K562 (cell line): ENCODE measurements around the gene TGFBR3L. TPM values are rescaled to one million over a fixed set of nuclear protein-coding genes. Genes with fewer than 3 reads are reported as not detected.
A peak's percentile ranks its signal among the peaks of the same experiment; 100 is the strongest.

Experiments
- BCL6 ChIP-seq: fragments of 250-450 bp; sonication (Bioruptor Pico); IDR thresholded peaks from 2 replicates; pipeline ENCODE4 v1.4.0; 2020
- BHLHE40 ChIP-seq: IDR thresholded peaks from 2 replicates; pipeline ENCODE4 v1.6.1; 2011; ENCODE audit warnings: low read length, improper control_type of control experiment
- CBFA2T2 ChIP-seq: fragments of 450-650 bp; conservative IDR thresholded peaks from 2 replicates; pipeline ENCODE4 v1.6.1; 2017; ENCODE audit warnings: mild to moderate bottlenecking
- CHCHD3 ChIP-seq: fragments of 250-450 bp; sonication (Bioruptor Pico); IDR thresholded peaks from 2 replicates; pipeline ENCODE4 v2.1.2; 2022; ENCODE audit warnings: mild to moderate bottlenecking
- EHMT2 ChIP-seq: fragments of 450-650 bp; IDR thresholded peaks from 2 replicates; pipeline ENCODE4 v1.6.1; 2018; ENCODE audit warnings: antibody characterized with exemption
- FOXM1 ChIP-seq, 2 experiments: fragments of 450-650 bp in 1 of 2; sonication (generic) in 1 of 2; formaldehyde crosslinking in 1 of 2; IDR thresholded peaks; 2 replicates each; pipeline versions ENCODE4 v1.6.1 to v1.9.0; 2017 to 2022; ENCODE audit warnings: low read depth in 2 of 2, mild to moderate bottlenecking in 2 of 2, missing genetic modification reagents in 1 of 2, moderate library complexity in 1 of 2
- HNRNPLL ChIP-seq: fragments of 200-400 bp; formaldehyde crosslinking; IDR thresholded peaks from 2 replicates; pipeline ENCODE4 v1.6.1; 2017; ENCODE audit warnings: low read length, low read depth, mild to moderate bottlenecking; ENCODE audit not compliant: poor library complexity, severe bottlenecking
- HNRNPUL1 ChIP-seq: fragments of 200-400 bp; formaldehyde crosslinking; IDR thresholded peaks from 2 replicates; pipeline ENCODE4 v1.6.1; 2017; ENCODE audit warnings: low read length
- KDM2B ChIP-seq: fragments of 250-450 bp; sonication (Bioruptor Pico); IDR thresholded peaks from 2 replicates; pipeline ENCODE4 v1.8.0; 2021; ENCODE audit warnings: mild to moderate bottlenecking, moderate library complexity
- MAFG ChIP-seq: fragments of 450-650 bp; conservative IDR thresholded peaks from 2 replicates; pipeline ENCODE4 v1.6.1; 2016; ENCODE audit warnings: missing genetic modification characterization, missing compliant biosample characterization
- NR2C1 ChIP-seq, 2 experiments: fragments of 450-650 bp; IDR thresholded peaks; 2 replicates each; pipeline ENCODE4 v1.6.1; 2017; ENCODE audit warnings: mild to moderate bottlenecking in 2 of 2, antibody characterized with exemption in 1 of 2, inconsistent platforms in 1 of 2, missing compliant biosample characterization in 1 of 2, missing genetic modification characterization in 1 of 2
- PHTF2 ChIP-seq: fragments of 250-450 bp; sonication (Bioruptor Pico); IDR thresholded peaks from 2 replicates; pipeline ENCODE4 v1.5.0; 2021; ENCODE audit warnings: mild to moderate bottlenecking
- PURB ChIP-seq: sonication (generic); formaldehyde crosslinking; IDR thresholded peaks from 2 replicates; pipeline ENCODE4 v1.9.0; 2021; ENCODE audit warnings: low read depth, mild to moderate bottlenecking, missing genetic modification reagents
- RBFOX2 ChIP-seq: fragments of 200-400 bp; formaldehyde crosslinking; IDR thresholded peaks from 2 replicates; pipeline ENCODE4 v1.6.1; 2017; ENCODE audit warnings: low read depth, mild to moderate bottlenecking, low read length, moderate library complexity
- RFX1 ChIP-seq: fragments of 450-650 bp; IDR thresholded peaks from 2 replicates; pipeline ENCODE4 v1.6.1; 2016; ENCODE audit warnings: mild to moderate bottlenecking, moderate library complexity
- SMAD1 ChIP-seq: fragments of 150-350 bp; IDR thresholded peaks from 2 replicates; pipeline ENCODE4 v1.6.1; 2014; ENCODE audit warnings: low read length, low read depth; ENCODE audit not compliant: partially characterized antibody
- ZBTB1 ChIP-seq: sonication (generic); formaldehyde crosslinking; IDR thresholded peaks from 2 replicates; pipeline ENCODE4 v1.8.1; 2023; ENCODE audit warnings: missing genetic modification reagents, low read depth, mild to moderate bottlenecking, borderline replicate concordance
- ZBTB17 ChIP-seq: fragments of 450-650 bp; formaldehyde crosslinking; IDR thresholded peaks from 2 replicates; pipeline ENCODE4 v1.4.0; 2020; ENCODE audit warnings: mild to moderate bottlenecking
- ZNF324 ChIP-seq: fragments of 250-450 bp; sonication (Bioruptor Pico); IDR thresholded peaks from 2 replicates; pipeline ENCODE4 v1.4.0; 2020; ENCODE audit warnings: mild to moderate bottlenecking
- ZNF589 ChIP-seq: fragments of 200-800 bp; sonication (Bioruptor generic); IDR thresholded peaks from 2 replicates; pipeline ENCODE4 v1.6.1; 2016; ENCODE audit warnings: low read depth, missing genetic modification characterization, missing compliant biosample characterization
- polyA plus RNA-seq, 8 experiments: library from polyadenylated mRNA; depleted of rRNA in 4 of 8; stranded (reverse) in 5 of 8; unstranded in 3 of 8; fragments of >200 nt; fragmentation: Nextera tagmentation in 2 of 8; fragmentation: Illumina TruSeq in 1 of 8; extraction: Ambion mirVana in 2 of 8; extraction: Trizol in 1 of 8; gene quantifications; 2 replicates each; pipeline versions ENCODE4 v1.2.1 to v1.2.3, GENCODE V29; 2011 to 2014; ENCODE audit warnings: inconsistent platforms in 1 of 8, missing spikeins in 1 of 8
- total RNA-seq, 7 experiments: library from RNA; depleted of rRNA in 6 of 7; stranded (reverse); fragments of >200 nt in 6 of 7; fragmentation: Illumina TruSeq in 2 of 7; extraction: Trizol in 2 of 7; gene quantifications; 2 replicates each; pipeline versions ENCODE4 v1.2.1 to v1.2.3, GENCODE V29; 2011 to 2021; ENCODE audit warnings: low replicate concordance in 1 of 7
- TF ChIP-seq, protein P1 (sequence below): fragments of 450-650 bp; IDR thresholded peaks from 2 replicates; pipeline ENCODE4 v1.6.1; 2016
- TF ChIP-seq, protein P2 (sequence below): fragments of 450-650 bp; formaldehyde crosslinking; IDR thresholded peaks from 2 replicates; pipeline ENCODE4 v1.4.0; 2022; ENCODE audit warnings: missing genetic modification characterization
- TF ChIP-seq, protein P3 (sequence below): sonication (generic); formaldehyde crosslinking; IDR thresholded peaks from 2 replicates; pipeline ENCODE4 v1.8.1; 2023; ENCODE audit warnings: mild to moderate bottlenecking, missing genetic modification reagents, moderate library complexity
- TF ChIP-seq, protein P4 (sequence below): sonication (generic); formaldehyde crosslinking; IDR thresholded peaks from 2 replicates; pipeline ENCODE4 v1.8.0; 2022; ENCODE audit warnings: missing genetic modification reagents, mild to moderate bottlenecking, moderate library complexity, borderline replicate concordance
- TF ChIP-seq, protein P5 (sequence below): fragments of 250-450 bp; sonication (Bioruptor Pico); IDR thresholded peaks from 2 replicates; pipeline ENCODE4 v1.6.1; 2021; ENCODE audit warnings: mild to moderate bottlenecking

TGFBR3L gene
- total and polyA plus RNA-seq, 9 of the 15 experiments (the other 6 are each of a cell fraction or from before 2014, with no cell fraction given): not detected

DNA sequence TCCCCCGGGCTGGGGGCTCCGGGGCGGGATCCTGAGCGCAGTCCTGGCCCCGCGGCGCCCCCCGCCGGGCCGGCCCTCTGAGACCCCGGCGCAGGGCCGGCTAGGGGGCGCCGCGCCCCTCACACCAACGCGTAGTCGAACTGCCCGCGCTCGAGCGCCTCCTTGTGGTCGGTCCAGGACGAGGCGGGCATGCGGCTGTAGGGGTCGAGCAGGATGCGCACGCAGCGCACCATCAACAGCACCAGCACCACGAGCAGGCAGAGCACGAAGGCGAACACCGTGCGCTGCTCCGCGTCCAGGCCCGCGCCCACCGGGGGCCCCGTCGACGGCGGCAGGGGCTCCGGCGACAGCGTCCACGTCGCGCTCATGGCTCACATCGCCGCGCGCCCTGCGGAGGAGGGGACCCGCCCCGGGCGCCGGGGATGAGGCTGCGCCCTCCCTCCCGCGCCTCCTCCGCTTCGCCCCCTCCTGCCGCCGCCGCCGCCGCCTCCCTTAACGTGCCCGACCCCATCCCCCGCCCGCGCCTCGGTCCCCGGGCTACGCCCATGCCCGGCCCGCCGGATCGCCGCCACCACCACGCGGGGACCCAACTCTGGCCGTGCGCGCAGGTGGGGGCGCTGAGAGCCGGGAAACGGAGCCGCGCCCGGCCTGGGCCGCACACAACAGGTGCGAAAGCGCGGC is 10.7 kb downstream of the TGFBR3L start (continued):
- no peak for TF ChIP-seq NR2C1 (IDR thresholded peaks at IDR 0.05)
- no peak for TF ChIP-seq NR2C1 (tag; IDR thresholded peaks at IDR 0.05)
- no peak for TF ChIP-seq HNRNPUL1
- TF ChIP-seq, protein P1, sequence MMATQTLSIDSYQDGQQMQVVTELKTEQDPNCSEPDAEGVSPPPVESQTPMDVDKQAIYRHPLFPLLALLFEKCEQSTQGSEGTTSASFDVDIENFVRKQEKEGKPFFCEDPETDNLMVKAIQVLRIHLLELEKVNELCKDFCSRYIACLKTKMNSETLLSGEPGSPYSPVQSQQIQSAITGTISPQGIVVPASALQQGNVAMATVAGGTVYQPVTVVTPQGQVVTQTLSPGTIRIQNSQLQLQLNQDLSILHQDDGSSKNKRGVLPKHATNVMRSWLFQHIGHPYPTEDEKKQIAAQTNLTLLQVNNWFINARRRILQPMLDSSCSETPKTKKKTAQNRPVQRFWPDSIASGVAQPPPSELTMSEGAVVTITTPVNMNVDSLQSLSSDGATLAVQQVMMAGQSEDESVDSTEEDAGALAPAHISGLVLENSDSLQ: no peak
- TF ChIP-seq, protein P2, sequence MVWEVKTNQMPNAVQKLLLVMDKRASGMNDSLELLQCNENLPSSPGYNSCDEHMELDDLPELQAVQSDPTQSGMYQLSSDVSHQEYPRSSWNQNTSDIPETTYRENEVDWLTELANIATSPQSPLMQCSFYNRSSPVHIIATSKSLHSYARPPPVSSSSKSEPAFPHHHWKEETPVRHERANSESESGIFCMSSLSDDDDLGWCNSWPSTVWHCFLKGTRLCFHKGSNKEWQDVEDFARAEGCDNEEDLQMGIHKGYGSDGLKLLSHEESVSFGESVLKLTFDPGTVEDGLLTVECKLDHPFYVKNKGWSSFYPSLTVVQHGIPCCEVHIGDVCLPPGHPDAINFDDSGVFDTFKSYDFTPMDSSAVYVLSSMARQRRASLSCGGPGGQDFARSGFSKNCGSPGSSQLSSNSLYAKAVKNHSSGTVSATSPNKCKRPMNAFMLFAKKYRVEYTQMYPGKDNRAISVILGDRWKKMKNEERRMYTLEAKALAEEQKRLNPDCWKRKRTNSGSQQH (CRISPR knock-in tag): no peak
- TF ChIP-seq BCL6: no peak
- TF ChIP-seq EHMT2: no peak
- no peak for TF ChIP-seq CBFA2T2
- peak; percentile 69 for TF ChIP-seq HNRNPLL
- no peak for TF ChIP-seq CHCHD3
- no peak for TF ChIP-seq ZNF589 (CRISPR knock-in tag)
- no peak; the same call in 1 of the 2 replicates for TF ChIP-seq BHLHE40
- TF ChIP-seq, protein P3, sequence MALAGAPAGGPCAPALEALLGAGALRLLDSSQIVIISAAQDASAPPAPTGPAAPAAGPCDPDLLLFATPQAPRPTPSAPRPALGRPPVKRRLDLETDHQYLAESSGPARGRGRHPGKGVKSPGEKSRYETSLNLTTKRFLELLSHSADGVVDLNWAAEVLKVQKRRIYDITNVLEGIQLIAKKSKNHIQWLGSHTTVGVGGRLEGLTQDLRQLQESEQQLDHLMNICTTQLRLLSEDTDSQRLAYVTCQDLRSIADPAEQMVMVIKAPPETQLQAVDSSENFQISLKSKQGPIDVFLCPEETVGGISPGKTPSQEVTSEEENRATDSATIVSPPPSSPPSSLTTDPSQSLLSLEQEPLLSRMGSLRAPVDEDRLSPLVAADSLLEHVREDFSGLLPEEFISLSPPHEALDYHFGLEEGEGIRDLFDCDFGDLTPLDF (CRISPR knock-in tag): no peak
- TF ChIP-seq, protein P4, sequence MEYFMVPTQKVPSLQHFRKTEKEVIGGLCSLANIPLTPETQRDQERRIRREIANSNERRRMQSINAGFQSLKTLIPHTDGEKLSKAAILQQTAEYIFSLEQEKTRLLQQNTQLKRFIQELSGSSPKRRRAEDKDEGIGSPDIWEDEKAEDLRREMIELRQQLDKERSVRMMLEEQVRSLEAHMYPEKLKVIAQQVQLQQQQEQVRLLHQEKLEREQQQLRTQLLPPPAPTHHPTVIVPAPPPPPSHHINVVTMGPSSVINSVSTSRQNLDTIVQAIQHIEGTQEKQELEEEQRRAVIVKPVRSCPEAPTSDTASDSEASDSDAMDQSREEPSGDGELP: peak; percentile 75
- TF ChIP-seq, protein P5, sequence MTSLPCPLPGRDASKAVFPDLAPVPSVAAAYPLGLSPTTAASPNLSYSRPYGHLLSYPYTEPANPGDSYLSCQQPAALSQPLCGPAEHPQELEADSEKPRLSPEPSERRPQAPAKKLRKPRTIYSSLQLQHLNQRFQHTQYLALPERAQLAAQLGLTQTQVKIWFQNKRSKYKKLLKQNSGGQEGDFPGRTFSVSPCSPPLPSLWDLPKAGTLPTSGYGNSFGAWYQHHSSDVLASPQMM (CRISPR knock-in tag): no peak
- no peak for TF ChIP-seq SMAD1
- no peak for TF ChIP-seq ZBTB17 (CRISPR knock-in tag)
- no peak for TF ChIP-seq ZNF324 (CRISPR knock-in tag)
- TF ChIP-seq RBFOX2: peak; percentile 65
- TF ChIP-seq FOXM1 (IDR thresholded peaks at IDR 0.05; ENCODE audit: low read depth): no peak
- peak; percentile 88; the same call in 1 of the 2 replicates for TF ChIP-seq FOXM1 (CRISPR knock-in tag; IDR thresholded peaks at IDR 0.05; ENCODE audit: low read depth)
- TF ChIP-seq ZBTB1 (CRISPR knock-in tag): peak; percentile 76
- no peak for TF ChIP-seq MAFG
- TF ChIP-seq PURB (CRISPR knock-in tag): no peak
- TF ChIP-seq PHTF2 (CRISPR knock-in tag): no peak
- no peak for TF ChIP-seq RFX1
- peak; percentile 34; the same call in 1 of the 2 replicates for TF ChIP-seq KDM2B (CRISPR knock-in tag)
